ENCODE data around the gene POP7.
"Not testable (repeated sequence)": the region's sequence is repeated elsewhere in the genome, so short reads cannot be mapped to it uniquely, and the experiment has no call there.

POP7 gene

DNA sequence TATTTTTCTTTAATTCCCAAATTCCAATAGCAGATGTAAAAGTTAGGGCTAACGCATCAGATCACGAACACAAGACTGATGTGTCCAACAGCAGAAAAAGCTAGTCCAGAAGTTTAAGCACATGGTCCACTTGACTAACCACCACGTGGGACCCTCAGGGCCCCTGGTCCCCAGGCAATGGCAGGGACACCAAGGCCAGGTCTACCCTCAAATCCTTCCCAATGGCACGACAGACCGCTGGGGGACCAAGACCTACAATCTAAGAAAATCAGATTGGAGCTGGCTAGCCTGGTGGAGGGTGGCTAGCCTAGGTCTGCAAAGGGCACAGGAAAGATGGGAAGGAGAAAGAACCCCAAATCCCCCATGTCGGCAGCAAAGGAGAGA is 13.4 kb upstream of the POP7 start:
- DNase-seq, result no peak

DNA sequence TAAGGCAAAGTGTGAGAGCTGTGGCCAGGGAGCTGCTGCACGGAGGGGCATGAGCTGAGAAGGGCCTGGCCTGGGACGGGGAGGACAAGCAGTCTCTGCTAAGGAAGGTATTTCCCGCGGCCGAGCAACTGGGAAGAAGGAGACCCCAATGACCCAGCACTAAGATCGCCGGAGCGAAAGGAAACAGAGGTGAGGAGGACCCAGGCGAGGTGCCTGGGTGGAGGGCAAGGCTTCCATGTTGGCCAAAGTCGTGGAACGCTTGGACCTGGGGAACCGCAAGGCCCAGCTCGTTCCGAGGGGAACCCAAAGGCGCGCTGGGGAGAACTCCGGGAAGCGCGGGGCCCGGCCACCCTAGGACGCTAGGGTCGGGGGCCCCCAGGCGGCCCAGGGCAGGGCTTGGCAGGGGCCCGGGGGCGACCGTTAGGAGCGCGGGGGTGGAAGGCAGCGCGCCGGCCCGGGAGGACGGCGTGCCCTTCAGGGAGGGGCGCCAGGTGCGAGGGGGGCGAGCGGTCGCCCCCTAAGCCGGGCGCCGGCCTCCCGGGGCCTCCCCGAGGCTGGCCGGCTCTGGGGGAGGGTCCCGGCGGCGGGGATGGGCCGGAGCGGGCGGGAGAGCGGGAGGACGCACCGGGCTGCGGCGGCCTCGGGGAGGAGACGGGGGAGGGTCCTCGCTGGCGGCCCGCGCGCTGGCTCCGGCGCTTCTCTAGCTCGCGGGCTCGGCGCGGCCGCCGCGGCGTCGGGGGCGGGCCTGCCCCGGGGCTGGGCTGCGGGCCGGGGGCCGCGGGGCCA is 12.4 kb upstream of the POP7 start:
- peak; percentile 2 for DNase-seq

DNA sequence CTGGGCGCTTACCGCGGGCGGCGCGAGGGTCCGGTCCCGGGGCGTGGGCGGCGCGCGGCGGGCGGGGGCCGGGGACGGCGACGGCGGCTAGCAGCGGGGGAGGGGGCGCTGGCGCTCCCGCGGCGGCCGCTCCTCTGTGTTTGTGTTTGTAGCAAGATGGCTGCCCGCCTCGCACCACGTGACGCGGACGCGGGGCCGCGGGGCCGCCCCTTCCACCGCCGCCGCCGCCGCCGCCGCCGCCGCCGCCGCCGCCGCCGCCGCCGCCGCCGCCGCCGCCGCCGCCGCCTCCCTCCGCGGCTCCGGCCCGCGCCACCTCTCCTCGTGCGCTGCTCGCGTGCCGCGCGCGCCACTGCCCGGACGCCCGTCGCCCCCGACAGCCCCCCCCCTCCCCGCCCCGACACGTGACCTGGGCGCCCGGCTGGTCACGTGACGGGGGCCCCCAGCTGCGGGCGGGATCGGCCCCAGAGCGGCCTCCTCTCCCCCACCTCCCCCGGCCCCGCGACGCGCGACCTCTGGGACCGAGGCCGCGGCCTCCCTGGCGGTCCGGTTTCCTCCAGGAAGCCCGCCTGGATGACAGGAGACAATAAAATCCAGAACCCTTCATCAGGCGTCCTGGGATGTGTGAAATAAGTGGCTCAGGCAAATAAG is 11.7 kb upstream of the POP7 start, which contains the start of gene GIGYF1:
Gene GIGYF1, minus strand, starts transcription at position 153 of the 648 bp plus-strand sequence. CDS start 6,012 bp downstream, outside the sequence.
- peak; percentile 73 for DNase-seq

DNA sequence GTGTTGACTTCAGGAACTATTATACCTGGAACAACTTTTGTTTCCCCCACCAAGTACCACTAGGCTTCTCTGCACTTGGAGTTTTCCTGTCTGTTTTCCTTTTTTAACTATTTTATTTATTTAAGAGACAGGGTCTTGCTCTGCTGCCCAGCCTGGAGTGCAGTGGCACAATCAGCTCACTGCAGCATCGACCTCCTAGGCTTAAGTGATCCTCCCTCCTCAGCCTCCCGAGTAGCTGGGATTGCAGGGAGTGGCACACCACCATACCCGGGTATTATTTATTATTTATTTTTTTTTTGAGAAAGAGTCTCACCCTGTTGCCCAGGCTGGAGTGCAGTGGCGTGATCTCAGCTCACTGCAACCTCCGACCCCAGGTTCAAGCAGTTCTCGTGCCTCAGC is 9.8 kb upstream of the POP7 start:
- DNase-seq, result no peak

DNA sequence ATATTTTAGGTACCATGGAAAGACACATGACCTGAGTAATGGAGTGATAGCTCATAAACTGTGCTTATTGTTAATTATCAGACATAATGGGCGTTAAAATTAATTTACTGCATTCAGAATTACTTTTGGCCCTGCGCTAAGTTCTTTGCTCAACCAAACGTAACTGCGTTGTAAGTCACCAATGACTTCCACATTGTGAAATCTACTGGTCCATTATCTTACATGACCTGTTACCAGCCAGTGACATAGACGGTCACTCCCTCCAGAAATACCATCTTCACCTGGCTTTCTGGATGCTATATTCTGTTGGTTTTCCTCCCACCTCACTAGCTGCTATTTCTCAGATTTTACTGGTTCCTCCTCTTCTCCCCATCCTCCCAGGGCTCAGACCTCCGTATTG is 6.9 kb upstream of the POP7 start:
- DNase-seq, result no peak

DNA sequence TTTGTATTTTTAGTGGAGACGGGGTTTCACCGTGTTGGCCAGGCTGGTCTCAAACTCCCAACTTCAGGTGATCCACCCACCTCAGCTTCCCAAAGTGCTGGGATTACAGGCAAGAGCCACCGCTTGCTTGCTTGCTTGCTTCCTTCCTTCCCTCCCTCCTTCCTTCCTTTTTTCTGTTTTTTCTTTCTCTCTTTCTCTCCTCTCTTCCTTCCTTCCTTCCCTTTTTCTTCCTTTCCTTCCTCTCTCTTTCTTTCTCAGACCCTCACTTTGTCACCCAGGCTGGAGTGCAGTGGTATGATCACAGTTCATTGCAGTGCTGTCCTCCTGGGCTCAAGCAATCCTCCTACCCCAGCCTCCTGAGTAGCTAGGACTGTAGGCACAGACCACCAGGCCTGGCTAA is 4.8 kb upstream of the POP7 start:
- DNase-seq, result not testable (repeated sequence)

DNA sequence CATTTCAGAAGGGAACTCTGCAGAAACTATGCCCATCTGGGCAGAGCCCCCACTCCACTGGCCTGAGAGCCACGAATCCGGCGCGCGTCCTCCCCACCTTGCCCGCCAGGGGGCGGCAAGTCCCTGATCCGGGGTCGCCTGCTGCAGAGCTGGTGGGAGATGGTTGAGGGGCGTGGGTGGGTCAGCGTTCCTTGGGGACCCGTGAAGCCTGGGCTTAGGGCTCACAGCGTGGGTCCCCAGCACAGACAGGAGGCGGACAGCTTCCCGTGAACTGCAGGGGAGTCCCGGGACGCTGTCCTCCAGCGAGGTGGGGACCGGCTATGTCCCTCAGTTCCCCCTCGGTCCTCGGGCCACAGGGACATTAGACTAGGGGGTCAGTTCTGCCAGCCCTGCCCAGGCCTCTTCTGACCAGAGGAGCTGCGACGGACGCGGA is 585 bp upstream of the POP7 start:
- DNase-seq, result peak; percentile 67

DNA sequence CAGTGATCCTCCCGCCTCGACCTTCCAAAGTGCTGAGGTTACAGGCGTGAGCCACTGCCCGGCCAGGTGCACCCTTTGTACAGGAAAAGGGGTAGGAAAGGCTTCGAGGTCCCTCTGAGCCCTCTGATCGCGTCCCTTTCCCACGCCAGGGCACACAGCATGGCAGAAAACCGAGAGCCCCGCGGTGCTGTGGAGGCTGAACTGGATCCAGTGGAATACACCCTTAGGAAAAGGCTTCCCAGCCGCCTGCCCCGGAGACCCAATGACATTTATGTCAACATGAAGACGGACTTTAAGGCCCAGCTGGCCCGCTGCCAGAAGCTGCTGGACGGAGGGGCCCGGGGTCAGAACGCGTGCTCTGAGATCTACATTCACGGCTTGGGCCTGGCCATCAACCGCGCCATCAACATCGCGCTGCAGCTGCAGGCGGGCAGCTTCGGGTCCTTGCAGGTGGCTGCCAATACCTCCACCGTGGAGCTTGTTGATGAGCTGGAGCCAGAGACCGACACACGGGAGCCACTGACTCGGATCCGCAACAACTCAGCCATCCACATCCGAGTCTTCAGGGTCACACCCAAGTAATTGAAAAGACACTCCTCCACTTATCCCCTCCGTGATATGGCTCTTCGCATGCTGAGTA is 871 bp downstream of the POP7 start:
- no peak for DNase-seq

DNA sequence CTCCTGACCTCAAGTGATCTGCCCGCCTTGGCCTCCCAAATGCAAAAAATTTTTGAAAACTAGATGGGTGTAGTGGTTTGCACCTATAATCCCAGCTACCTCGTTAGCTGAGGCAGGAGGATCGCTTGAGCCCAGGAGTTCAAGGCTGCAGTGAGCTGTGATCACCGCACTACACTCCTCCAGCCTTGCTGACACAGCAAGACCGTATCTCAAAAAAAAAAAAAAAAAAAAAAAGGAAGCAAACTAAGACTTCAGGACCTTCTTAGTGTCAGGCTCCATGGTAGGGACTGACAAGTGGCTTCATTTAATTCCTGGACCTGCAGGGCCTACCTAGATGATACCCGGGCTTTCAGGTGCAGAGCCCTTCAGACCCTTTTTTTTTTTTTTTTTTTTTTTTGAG is 2.5 kb downstream of the POP7 start:
- no peak for DNase-seq

DNA sequence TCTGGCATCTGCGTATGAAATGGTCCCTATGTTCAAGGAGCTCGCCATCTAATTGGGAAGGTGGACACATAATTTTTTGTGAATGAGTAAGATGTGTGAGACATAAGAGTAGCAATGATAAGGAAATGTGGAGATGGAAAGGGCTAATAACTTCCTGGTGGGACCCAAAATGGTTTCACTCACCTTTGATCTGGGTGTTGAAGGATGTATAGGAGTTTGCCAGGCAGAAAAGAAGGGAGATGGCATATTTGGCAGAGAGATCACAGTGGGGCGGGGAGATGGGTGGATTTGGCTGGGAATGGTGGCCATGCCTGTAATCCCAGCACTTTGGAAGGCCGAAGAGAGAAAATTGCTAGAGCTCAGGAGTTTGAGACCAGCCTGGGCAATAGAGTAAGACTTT is 4.5 kb downstream of the POP7 start:
- DNase-seq, result no peak

DNA sequence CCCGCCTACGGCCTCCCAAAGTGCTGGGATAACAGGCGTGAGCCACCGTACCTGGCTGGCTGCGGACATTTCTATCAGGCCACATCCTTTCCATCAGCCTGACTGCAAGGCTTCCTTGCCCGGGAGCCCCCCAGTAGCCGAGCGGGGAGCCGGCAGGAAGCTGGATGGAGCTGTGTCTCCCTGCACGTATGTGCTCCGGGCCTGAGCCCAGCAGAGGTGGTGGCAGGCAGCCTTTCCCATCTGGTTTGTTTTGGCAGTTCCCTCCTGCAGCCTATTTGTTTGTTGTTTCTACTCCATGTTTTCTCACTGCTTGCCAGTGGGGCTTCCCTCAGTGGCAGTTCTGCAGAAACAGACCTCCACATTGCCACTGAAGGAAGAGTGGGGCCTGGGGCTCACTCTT is 5.4 kb downstream of the POP7 start:
- DNase-seq, result no peak

DNA sequence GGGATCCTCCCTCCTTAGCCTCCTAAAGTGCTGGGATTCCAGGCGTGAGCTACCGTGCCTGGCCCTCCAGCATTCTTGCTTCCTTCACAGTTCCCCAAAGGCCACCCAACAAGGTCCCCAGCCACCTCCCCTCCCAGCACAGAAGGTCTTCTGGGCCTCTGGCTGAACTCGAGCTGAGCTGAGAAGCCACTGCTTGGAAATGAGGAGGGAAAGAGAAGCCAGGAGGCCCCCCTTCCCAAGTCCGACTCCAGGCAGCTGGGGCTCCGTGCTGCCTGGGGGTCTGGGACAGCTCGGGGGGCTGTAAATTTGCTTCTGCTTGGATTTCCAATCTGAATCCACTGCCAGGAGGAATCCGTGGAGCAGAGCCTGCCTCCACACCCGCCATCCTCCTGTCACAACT is 8.8 kb downstream of the POP7 start:
- no peak for DNase-seq

DNA sequence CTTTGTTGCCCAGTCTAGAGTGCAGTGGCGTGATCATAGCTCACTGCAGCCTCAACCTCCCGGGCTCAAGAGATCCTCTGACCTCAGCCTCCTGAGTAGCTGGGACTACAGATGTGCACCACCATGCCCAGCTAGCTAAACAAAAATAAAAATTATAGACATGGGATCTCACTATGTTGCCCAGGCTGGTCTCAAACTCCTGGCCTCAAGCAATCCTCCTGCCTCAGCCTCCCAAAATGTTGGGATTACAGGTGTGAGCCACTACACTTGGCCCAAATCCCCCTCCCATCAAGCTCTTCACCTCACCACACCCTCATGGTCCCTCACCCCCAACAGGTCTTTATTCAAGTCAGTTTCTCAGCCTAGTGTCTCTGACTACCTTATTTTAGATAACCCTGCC is 11.2 kb downstream of the POP7 start:
- DNase-seq, result not testable (repeated sequence)

DNA sequence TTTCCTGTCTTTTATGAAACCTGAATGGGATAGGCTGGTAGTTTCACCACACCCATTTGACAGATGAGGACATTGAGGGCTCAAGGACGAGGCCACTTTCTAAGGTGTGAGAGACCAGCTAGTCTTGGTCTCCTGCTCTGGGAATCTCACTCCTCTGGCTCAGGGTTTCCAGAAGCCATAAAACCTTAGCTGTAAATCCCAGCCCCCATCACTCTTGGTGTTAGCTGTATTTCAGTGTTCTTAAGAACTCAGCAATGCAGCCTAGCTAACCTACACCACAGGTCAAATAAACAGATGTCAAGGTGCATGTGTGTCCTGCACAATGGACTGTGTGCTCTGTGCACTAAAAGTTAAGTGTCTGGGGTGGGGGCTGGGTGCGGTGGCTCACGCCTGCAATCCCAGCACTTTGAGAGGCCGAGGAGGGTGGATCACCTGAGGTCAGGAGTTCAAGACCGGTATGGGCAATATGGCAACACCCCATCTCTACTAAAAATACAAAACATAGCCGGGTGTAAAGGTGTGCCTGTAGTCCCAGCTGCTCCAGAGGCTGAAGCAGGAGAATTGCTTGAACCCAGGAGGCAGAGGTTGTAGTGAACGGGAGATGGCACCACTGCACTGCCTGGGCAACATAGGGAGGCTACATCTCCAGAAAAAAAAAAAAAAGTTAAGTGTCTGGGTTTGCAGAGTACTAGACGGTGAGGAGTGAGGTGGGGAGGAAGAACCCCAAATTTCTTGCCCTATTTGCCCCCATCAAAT is 13.8 kb downstream of the POP7 start:
- no peak for DNase-seq

DNA sequence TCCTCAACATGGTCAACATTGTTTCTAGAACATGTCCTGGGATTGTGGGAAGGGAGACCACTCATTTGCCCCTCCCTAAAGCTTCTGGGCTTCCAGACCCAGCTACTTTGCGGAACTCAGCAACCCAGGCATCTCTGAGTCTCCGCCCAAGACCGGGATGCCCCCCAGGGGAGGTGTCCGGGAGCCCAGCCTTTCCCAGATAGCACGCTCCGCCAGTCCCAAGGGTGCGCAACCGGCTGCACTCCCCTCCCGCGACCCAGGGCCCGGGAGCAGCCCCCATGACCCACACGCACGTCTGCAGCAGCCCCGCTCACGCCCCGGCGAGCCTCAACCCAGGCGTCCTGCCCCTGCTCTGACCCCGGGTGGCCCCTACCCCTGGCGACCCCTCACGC is 14.4 kb downstream of the POP7 start, which contains the start of gene EPO:
Gene EPO, plus strand, starts transcription at position 190 of the 392 bp plus-strand sequence. CDS start 513 bp downstream, outside the sequence.
- no peak for DNase-seq

DNA sequence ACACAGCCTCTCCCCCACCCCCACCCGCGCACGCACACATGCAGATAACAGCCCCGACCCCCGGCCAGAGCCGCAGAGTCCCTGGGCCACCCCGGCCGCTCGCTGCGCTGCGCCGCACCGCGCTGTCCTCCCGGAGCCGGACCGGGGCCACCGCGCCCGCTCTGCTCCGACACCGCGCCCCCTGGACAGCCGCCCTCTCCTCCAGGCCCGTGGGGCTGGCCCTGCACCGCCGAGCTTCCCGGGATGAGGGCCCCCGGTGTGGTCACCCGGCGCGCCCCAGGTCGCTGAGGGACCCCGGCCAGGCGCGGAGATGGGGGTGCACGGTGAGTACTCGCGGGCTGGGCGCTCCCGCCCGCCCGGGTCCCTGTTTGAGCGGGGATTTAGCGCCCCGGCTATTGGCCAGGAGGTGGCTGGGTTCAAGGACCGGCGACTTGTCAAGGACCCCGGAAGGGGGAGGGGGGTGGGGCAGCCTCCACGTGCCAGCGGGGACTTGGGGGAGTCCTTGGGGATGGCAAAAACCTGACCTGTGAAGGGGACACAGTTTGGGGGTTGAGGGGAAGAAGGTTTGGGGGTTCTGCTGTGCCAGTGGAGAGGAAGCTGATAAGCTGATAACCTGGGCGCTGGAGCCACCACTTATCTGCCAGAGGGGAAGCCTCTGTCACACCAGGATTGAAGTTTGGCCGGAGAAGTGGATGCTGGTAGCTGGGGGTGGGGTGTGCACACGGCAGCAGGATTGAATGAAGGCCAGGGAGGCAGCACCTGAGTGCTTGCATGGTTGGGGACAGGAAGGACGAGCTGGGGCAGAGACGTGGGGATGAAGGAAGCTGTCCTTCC is 15.0 kb downstream of the POP7 start:
- no peak for DNase-seq

DNA sequence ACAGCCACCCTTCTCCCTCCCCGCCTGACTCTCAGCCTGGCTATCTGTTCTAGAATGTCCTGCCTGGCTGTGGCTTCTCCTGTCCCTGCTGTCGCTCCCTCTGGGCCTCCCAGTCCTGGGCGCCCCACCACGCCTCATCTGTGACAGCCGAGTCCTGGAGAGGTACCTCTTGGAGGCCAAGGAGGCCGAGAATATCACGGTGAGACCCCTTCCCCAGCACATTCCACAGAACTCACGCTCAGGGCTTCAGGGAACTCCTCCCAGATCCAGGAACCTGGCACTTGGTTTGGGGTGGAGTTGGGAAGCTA is 15.5 kb downstream of the POP7 start:
- DNase-seq, result no peak

DNA sequence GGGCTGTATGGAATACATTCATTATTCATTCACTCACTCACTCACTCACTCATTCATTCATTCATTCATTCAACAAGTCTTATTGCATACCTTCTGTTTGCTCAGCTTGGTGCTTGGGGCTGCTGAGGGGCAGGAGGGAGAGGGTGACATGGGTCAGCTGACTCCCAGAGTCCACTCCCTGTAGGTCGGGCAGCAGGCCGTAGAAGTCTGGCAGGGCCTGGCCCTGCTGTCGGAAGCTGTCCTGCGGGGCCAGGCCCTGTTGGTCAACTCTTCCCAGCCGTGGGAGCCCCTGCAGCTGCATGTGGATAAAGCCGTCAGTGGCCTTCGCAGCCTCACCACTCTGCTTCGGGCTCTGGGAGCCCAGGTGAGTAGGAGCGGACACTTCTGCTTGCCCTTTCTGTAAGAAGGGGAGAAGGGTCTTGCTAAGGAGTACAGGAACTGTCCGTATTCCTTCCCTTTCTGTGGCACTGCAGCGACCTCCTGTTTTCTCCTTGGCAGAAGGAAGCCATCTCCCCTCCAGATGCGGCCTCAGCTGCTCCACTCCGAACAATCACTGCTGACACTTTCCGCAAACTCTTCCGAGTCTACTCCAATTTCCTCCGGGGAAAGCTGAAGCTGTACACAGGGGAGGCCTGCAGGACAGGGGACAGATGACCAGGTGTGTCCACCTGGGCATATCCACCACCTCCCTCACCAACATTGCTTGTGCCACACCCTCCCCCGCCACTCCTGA is 16.7 kb downstream of the POP7 start:
- DNase-seq, result no peak

DNA sequence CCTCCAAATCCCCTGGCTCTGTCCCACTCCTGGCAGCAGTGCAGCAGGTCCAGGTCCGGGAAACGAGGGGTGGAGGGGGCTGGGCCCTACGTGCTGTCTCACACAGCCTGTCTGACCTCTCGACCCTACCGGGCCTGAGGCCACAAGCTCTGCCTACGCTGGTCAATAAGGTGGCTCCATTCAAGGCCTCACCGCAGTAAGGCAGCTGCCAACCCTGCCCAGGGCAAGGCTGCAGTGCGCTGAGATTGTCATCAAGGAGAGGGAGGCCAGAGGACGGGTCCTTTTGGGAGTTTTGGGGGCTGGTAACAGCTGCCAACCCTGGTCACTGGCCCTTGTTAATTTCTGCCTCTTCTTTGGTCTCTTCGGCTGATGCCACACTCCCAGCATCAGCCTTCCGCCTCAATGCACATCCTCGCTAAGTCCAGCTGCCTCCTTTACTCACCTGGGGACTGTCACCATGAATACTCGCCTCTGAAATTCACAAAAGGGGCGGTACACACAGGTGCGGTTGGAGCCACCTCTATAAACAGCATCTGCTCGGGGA is 17.9 kb downstream of the POP7 start:
- DNase-seq, result no peak

DNA sequence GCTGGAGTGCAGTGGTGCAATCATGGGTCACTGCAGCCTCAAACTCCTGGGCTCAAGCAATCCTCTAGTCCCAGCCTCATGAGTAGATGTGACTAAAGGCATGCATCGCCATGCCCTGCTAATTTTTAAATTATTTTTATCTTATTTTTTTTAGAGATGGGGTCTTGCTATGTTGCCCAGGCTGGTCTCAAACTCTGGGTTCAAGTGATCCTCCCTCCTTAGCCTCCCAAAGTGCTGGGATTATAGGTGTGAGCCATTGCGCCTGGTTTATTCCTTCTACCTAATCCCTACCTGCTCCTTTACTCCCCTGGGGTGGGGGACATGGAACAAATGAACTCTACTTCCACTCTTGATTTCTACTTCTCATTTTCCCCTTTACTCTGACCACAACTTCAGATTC is 18.4 kb downstream of the POP7 start:
- DNase-seq, result not testable (repeated sequence)

DNA sequence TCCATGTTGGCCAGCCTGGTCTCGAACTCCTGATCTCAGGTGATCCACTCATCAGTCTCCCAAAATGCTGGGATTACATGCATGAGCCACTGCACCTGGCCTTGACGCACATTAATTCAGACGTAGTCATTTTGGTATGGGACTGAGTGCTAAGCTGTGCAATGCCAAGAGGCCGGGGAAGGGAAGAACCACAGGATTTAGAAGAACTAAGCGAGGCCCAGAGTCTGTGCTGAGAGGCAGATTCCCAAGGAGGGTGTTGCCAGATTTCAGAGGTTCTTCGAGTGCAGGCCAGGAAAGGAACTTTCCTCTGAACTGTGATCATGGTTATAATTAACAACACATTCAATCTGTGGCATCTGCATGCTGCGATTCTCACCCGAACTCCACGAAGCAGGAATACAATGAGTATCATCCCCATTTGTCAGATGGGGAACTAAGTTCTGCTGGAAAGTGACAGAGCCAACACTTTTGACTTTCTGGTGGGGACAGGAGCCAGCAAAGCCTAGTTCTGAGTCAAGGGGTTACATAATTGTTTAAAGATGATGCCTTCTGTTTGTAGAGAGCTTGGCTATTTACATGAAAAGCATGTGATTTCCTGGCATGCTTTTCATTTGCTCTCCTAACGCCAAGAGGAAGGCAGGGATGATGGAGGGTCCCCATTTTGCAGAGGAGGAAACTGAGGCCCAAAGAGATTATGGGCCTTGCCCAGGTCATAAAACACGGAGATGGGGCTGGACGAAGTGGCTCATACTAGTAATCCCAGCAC is 21.3 kb downstream of the POP7 start:
- DNase-seq, result no peak

Data from NCI-H1092 (cell line).